DND-41 (cell line): ENCODE measurements around the gene PUS7.

Experiments
- EZH2 ChIP-seq: IDR thresholded peaks from 3 replicates; pipeline ENCODE4 v1.6.1; 2012; ENCODE audit warnings: borderline replicate concordance, low read depth, mild to moderate bottlenecking, moderate library complexity, low read length, inconsistent platforms; ENCODE audit not compliant: severe bottlenecking
- TF ChIP-seq, protein P1 (sequence below): IDR thresholded peaks from 2 replicates; pipeline ENCODE4 v1.5.1; 2012; ENCODE audit warnings: borderline replicate concordance, low read length, moderate library complexity, mild to moderate bottlenecking; ENCODE audit not compliant: poor library complexity, severe bottlenecking; ENCODE audit errors: extremely low read depth

DNA sequence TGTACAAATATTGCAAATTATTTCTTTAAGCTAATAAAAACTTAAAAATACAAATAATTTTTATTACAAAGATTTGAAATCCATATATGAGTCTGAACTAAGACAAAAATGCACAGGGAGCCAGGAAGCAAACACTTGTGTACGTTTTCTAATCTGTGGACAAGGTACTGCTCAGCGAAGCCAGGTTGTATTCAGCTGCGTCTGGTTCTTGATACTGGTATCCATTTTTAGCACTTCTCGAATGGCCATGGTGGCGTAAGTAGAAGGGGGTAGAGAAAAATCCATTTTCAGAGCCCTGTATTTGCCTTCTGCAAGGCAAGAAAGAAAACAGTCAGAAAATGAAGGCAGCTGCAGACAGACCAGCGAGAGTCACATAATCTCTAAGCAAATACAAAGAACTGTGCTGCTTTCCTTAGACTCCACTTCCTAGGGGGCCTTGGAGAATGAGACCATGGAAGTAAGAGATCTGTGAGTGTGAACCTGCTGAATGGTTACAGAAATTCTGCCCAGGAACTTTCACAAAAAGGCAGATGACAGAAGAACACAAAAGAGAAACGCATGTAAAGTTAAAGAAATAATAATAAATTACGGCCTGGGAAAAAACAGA lies 64.3 kb downstream of the PUS7 start:
- TF ChIP-seq, protein P1, sequence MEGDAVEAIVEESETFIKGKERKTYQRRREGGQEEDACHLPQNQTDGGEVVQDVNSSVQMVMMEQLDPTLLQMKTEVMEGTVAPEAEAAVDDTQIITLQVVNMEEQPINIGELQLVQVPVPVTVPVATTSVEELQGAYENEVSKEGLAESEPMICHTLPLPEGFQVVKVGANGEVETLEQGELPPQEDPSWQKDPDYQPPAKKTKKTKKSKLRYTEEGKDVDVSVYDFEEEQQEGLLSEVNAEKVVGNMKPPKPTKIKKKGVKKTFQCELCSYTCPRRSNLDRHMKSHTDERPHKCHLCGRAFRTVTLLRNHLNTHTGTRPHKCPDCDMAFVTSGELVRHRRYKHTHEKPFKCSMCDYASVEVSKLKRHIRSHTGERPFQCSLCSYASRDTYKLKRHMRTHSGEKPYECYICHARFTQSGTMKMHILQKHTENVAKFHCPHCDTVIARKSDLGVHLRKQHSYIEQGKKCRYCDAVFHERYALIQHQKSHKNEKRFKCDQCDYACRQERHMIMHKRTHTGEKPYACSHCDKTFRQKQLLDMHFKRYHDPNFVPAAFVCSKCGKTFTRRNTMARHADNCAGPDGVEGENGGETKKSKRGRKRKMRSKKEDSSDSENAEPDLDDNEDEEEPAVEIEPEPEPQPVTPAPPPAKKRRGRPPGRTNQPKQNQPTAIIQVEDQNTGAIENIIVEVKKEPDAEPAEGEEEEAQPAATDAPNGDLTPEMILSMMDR = no peak
- TF ChIP-seq EZH2 = no peak
